ENCODE results near the gene SCRT2.

GRCh38 chr20:701401-702129 lies 26.0 kb upstream of the SCRT2 start:
- TF ChIP-seq CTCF (IDR thresholded peaks at IDR 0.05 in 2 of 3, conservative IDR thresholded peaks at IDR 0.05 in 1 of 3; ENCODE audit: borderline replicate concordance in 1 of 3, insufficient read depth in 1 of 3, low read depth in 2 of 3, low read length in 2 of 3): no peak
- TF ChIP-seq EZH2phosphoT487 (IDR thresholded peaks at IDR 0.05; ENCODE audit: borderline replicate concordance): no peak
- no peak for TF ChIP-seq FOSL1 (IDR thresholded peaks at IDR 0.05; ENCODE audit: low read depth)
- no peak for TF ChIP-seq POLR2AphosphoS5 (IDR thresholded peaks at IDR 0.05; ENCODE audit: low read depth, low read length)
- no peak for TF ChIP-seq RAD21 (IDR thresholded peaks at IDR 0.05; ENCODE audit: low read depth)
- TF ChIP-seq ZBTB33 (IDR thresholded peaks at IDR 0.05; ENCODE audit: extremely low read depth, insufficient replicate concordance, low read length): no peak
- no peak for TF ChIP-seq ATF3 (IDR thresholded peaks at IDR 0.05)
- TF ChIP-seq REST (IDR thresholded peaks at IDR 0.05; ENCODE audit: low read depth): no peak
- no peak for TF ChIP-seq MAX (IDR thresholded peaks at IDR 0.05)
- TF ChIP-seq EGR1 (IDR thresholded peaks at IDR 0.05; ENCODE audit: low read depth): no peak
- no peak for TF ChIP-seq EZH2 (IDR thresholded peaks at IDR 0.05)

All from HCT116 (cell line).